ENCODE results near the gene PPT2. TPM values are rescaled to one million over a fixed set of nuclear protein-coding genes. Genes with fewer than 3 reads are reported as not detected.

PPT2 gene
- total and polyA plus RNA-seq, 2 of the 8 experiments (the other 6 are each of a cell fraction or from before 2014, with no cell fraction given), result 24.1 to 39.5 TPM

DNA sequence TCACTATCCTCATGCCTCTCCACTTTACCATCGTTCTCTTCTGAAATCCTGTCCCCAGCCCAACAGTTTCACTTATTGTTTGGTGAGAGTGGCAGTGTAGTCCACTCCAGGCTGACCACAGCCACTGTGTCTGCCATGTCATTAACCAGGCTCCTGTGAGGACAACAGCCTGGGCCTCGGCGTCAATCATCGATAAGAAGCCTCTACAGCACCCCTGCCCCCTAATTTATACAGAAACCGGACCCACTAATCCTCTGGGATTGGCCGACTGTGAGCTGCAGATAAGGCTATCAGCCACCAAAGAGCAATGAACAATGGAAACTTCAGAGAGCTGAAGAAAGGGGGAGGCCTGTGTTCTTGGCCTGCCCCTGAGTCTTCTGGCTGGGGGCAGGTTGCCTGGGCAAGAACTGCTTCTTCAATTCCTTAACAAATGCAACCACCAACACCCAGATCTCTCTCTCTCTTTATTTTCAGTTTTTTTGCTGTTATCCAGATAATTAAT is 13.9 kb downstream of the PPT2 start:
- no peak overlapping the region for H3K14ac ChIP-seq (ENCODE audit: insufficient read length)
- no peak overlapping the region for H2BK20ac ChIP-seq (ENCODE audit: low read length)
- no peak overlapping the region for H2BK5ac ChIP-seq (ENCODE audit: low read depth, low read length)
- no peak overlapping the region for H4K91ac ChIP-seq (replicated peaks; ENCODE audit: insufficient read length, low read length)
- no peaks in the 10 kb centered on the region for H3K9me3 ChIP-seq (ENCODE audit: insufficient read depth in 2 of 2, low read depth in 1 of 2, low read length in 1 of 2)
- WGBS, 2 experiments (ENCODE audit: extremely low coverage in 1 of 2, insufficient coverage in 1 of 2, insufficient read length in 1 of 2, insufficient replicate concordance in 2 of 2, low coverage in 1 of 2, low lambda C conversion rate in 2 of 2, missing lambda C conversion rate in 1 of 2), result 93% methylated on average over 6 of the region's 6 CpGs; no CpG with 5 or more reads in 1 of the 2 experiments
- no peak overlapping the region for H2BK15ac ChIP-seq (ENCODE audit: low read length)
- DNase-seq (ENCODE audit: low read depth in 1 of 2, low spot score in 2 of 2) (no peak), FAIRE-seq (no peak)
- POLR2A ChIA-PET (ENCODE audit: partially characterized antibody), result interaction anchor here (0.8 to 6.8 kb wide), 10 partner anchors 9 to 209 kb away, joined by 3 to 49 read pairs (median 8); partner anchors contain the start of genes AGPAT1, FKBPL, GPSM3 and NELFE
- no peak overlapping the region for H3K23ac ChIP-seq (ENCODE audit: insufficient read length)
- H3K56ac ChIP-seq (replicated peaks; ENCODE audit: insufficient read length, low read depth, low read length), result no peak overlapping the region
- no peak overlapping the region for H4K8ac ChIP-seq (ENCODE audit: extremely low read depth, insufficient read depth, low read length)
- no peaks in the 10 kb centered on the region for H3K27me3 ChIP-seq (replicated peaks in 1 of 4; ENCODE audit: control insufficient read depth in 3 of 4, extremely low read depth in 1 of 4, insufficient read depth in 3 of 4, low read length in 3 of 4)
- peaks cover 0 to 5% (median 2%) of the 10 kb centered on the region in 4 experiments; a peak in 3 of 7 replicates for H3K4me1 ChIP-seq (replicated peaks in 1 of 4; ENCODE audit: control insufficient read depth in 3 of 4, insufficient read depth in 4 of 4, low read length in 3 of 4)
- CTCF ChIA-PET (ENCODE audit: partially characterized antibody), result interaction anchor here (1.0 to 6.7 kb wide), 8 partner anchors 9 to 98 kb away, joined by 3 to 72 read pairs (median 6); no protein-coding TSS in a partner anchor
- peaks cover 0 to 8% of the 10 kb centered on the region in 2 experiments; a peak in 2 of 4 replicates for H3K79me2 ChIP-seq (ENCODE audit: control insufficient read depth in 1 of 2, insufficient read depth in 2 of 2, low read length in 2 of 2)
- no peak overlapping the region for H4K5ac ChIP-seq (ENCODE audit: insufficient read length, low read depth, low read length)
- H2BK12ac ChIP-seq (ENCODE audit: low read depth, low read length), result no peak overlapping the region
- H3K18ac ChIP-seq (ENCODE audit: extremely low read depth, low read length), result no peak overlapping the region
- H3K4me2 ChIP-seq (ENCODE audit: insufficient read depth in 1 of 2, low read depth in 2 of 2, low read length in 2 of 2), result no peak overlapping the region
- TF ChIP-seq POLR2A (IDR thresholded peaks at IDR 0.05; ENCODE audit: control extremely low read depth in 1 of 2, low read depth in 2 of 2, low read length in 2 of 2), result 0 out of 3 replicates have a peak, but pooled peaks of 1 of the 2 experiments have one; percentile 2
- no peak for TF ChIP-seq NRF1 (IDR thresholded peaks at IDR 0.05; ENCODE audit: low read depth, low read length)
- no peak for TF ChIP-seq EP300 (IDR thresholded peaks at IDR 0.05; ENCODE audit: borderline replicate concordance in 1 of 2, low read depth in 2 of 2, low read length in 2 of 2)
- no peak for TF ChIP-seq CREB1 (IDR thresholded peaks at IDR 0.05)
- no peak for TF ChIP-seq GTF2F1 (IDR thresholded peaks at IDR 0.05; ENCODE audit: borderline replicate concordance, low read depth, low read length)
- no peak overlapping the region for H2AK5ac ChIP-seq (ENCODE audit: low read depth, low read length)
- H3K36me3 ChIP-seq (ENCODE audit: control insufficient read depth in 2 of 4, insufficient read depth in 4 of 4, low read length in 3 of 4), result peaks cover 4 to 41% (median 32%) of the 10 kb centered on the region in 4 experiments
- H4K20me1 ChIP-seq (replicated peaks in 1 of 2; ENCODE audit: control insufficient read depth in 1 of 2, insufficient read depth in 2 of 2, low read length in 2 of 2), result peaks cover 3 to 7% of the 10 kb centered on the region in 2 experiments
- H3K9ac ChIP-seq (replicated peaks in 1 of 4; ENCODE audit: extremely low read depth in 1 of 4, low read depth in 3 of 4, low read length in 3 of 4), result no peak overlapping the region
- no peak overlapping the region for H3K4ac ChIP-seq (replicated peaks; ENCODE audit: insufficient read length, low read depth, low read length)
- H3K23me2 ChIP-seq (ENCODE audit: low read depth, low read length), result no peaks in the 10 kb centered on the region
- no peak overlapping the region for H3K4me3 ChIP-seq (ENCODE audit: extremely low read depth in 1 of 4, insufficient read depth in 2 of 4, low read depth in 3 of 4, low read length in 4 of 4)
- H3K27ac ChIP-seq (ENCODE audit: low read depth, low read length), result no peak overlapping the region
- no peaks in the 10 kb centered on the region; the same call in 1 of the 2 replicates for H3K79me1 ChIP-seq (ENCODE audit: low read depth, low read length)
- H2BK120ac ChIP-seq (replicated peaks; ENCODE audit: low read depth, low read length), result no peak overlapping the region
- no peak overlapping the region for H2AFZ ChIP-seq (ENCODE audit: low read length)

Measured in H1 (cell line).